Fibroblast of villous mesenchyme (primary cell): ENCODE results near the gene IGSF9B. TPM values are rescaled to one million over a fixed set of nuclear protein-coding genes. Genes with fewer than 3 reads are reported as not detected.

Source experiments
- DNase-seq: peaks from one replicate; pipeline ENCODE4 v3.0.0-alpha.2; 2010; ENCODE audit warnings: low read depth
- H3K4me3 ChIP-seq: 2 replicates; pipeline ENCODE4 v1.5.1; 2011; ENCODE audit warnings: low read depth, mild to moderate bottlenecking, low read length
- total RNA-seq: library from RNA; depleted of rRNA; stranded (reverse); fragments of >200 nt; gene quantifications from 2 replicates; pipeline ENCODE4 v1.2.3, GENCODE V29; 2012
- TF ChIP-seq, protein P1 (sequence below): IDR thresholded peaks from 2 replicates; pipeline ENCODE4 v1.5.1; 2012; ENCODE audit warnings: low read depth, mild to moderate bottlenecking, low read length; ENCODE audit not compliant: insufficient read depth

IGSF9B gene
- total RNA-seq, 1 donor, result under 0.01 TPM

DNA sequence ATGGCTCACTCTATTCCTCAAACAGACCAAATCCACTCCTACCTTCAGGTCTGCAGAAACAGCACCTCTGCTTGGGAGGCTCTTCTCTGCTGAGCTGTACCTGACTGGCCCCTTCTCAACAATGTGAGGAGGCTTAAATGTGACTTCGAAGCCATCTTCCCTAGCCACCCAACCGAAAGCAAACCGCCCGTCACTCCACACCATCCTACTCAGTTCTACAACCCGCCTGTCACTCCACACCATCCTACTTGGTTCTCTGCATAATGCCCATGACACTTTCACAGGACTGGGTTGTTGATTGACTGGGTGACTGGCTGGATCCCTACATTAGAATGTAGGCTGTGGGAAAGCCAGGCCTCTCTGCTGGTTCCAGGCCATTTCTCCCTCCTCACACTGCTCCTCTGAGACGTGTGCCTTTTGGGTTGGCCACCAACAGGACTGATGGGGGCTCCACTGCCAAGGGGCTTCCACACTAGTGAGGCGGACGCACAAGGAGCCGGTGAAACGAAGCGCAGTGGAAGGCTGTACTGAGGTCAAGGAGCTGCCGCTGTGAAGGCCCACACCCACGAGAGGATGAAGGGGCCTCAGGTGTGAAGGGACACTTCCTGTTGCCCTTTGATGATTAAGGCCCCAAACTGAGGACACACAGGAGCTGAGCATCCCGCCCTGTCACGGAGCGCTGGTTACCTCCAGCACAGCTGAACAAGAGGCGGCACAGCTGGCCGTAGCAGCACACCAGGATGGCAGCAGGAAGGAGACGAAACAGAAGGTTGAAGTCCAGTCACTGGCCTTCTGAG, 64.0 kb downstream of the IGSF9B start:
- H3K4me3 ChIP-seq, result no peak overlapping the region
- TF ChIP-seq, protein P1, sequence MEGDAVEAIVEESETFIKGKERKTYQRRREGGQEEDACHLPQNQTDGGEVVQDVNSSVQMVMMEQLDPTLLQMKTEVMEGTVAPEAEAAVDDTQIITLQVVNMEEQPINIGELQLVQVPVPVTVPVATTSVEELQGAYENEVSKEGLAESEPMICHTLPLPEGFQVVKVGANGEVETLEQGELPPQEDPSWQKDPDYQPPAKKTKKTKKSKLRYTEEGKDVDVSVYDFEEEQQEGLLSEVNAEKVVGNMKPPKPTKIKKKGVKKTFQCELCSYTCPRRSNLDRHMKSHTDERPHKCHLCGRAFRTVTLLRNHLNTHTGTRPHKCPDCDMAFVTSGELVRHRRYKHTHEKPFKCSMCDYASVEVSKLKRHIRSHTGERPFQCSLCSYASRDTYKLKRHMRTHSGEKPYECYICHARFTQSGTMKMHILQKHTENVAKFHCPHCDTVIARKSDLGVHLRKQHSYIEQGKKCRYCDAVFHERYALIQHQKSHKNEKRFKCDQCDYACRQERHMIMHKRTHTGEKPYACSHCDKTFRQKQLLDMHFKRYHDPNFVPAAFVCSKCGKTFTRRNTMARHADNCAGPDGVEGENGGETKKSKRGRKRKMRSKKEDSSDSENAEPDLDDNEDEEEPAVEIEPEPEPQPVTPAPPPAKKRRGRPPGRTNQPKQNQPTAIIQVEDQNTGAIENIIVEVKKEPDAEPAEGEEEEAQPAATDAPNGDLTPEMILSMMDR, result no peak
- DNase-seq, result no peak

GRCh38 chr11:133892126-133892525, 64.6 kb downstream of the IGSF9B start:
- DNase-seq, result no peak
- H3K4me3 ChIP-seq, result no peak overlapping the region
- TF ChIP-seq, protein P1, result no peak

DNA sequence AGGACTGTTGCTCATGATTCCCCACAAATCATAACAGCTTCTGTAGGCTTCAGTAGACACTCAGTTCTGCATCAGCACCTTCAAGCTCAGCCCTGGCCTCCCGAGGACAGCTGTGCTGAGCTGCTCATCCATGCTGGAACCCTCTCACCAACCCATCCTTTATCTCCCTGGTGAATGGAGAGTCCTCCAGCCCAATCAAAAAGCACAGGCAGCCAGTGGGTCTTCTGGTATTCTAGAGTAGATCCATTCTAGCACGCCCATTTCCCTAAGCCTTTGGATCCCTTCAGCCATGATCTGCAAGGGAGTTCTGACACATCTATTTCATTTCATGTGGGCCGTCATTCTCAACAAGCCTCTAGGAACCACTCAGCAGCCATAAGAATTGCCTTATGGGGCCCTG, 66.9 kb downstream of the IGSF9B start:
- TF ChIP-seq, protein P1, result no peak
- H3K4me3 ChIP-seq, result no peak overlapping the region
- DNase-seq, result no peak

DNA sequence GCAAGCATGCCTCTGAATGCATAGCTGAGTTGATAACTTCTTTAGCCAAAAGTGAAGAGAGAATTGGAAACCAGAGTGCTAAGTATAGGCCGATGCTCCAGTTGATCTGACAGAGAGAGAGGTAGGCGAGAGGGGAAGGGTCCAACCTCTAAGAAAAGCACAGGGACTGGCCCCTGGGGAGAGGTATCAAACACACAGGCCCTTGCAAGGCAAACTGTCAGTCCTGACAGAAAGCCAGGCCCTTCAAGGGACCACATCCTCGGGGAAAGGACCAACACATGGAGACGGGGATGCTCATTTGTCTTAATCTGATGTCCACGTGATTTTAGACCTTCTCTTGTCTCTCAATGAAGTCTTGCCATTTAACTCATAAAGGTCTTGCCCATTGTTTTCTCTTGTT, 67.6 kb downstream of the IGSF9B start:
- no peak for DNase-seq
- TF ChIP-seq, protein P1, result no peak

GRCh38 chr11:133887692-133888332, 69.0 kb downstream of the IGSF9B start:
- TF ChIP-seq, protein P1, result no peak
- DNase-seq, result no peak
- H3K4me3 ChIP-seq, result no peak overlapping the region

More for the DNA sequence above, 67.6 kb downstream of the IGSF9B start:
- no peak overlapping the region for H3K4me3 ChIP-seq

- TF ChIP-seq, protein P1, result no peak
- no peak for DNase-seq
- no peak overlapping the region for H3K4me3 ChIP-seq
Observed at GRCh38 chr11:133886029-133886428, 70.7 kb downstream of the IGSF9B start.

DNA sequence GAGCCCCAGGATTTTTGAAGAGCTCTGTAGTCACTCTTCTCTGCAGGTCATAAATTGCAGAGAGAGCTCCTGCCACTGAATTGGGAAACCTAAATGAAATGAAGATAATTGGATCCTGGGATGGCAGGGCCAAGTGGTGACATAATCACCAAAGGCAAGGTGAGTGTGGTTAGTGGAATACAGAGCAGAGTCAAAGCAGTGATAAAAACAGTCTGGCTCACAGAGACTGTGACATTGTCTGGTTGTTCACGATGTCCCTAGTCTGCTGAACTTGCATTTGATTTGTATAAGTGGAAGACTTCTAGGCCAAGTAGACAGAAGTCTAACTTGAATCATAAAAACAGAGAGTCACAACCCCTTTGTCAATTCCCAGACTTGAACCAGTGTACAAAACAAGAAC, 84.6 kb downstream of the IGSF9B start:
- DNase-seq, result no peak
- TF ChIP-seq, protein P1, result no peak
- H3K4me3 ChIP-seq, result no peak overlapping the region
